HG02763 (cell line): ENCODE data around the gene PCDHGC3.
"Not testable (repeated sequence)": the region's sequence is repeated elsewhere in the genome, so short reads cannot be mapped to it uniquely, and the experiment has no call there.

Source experiments
- ATAC-seq: cut with Tn5 transposase; IDR thresholded peaks from one replicate; pipeline ENCODE4 v1.9.1; 2021; ENCODE audit warnings: mild to moderate bottlenecking, moderate library complexity; ENCODE audit not compliant: unreplicated experiment

PCDHGC3 gene

DNA sequence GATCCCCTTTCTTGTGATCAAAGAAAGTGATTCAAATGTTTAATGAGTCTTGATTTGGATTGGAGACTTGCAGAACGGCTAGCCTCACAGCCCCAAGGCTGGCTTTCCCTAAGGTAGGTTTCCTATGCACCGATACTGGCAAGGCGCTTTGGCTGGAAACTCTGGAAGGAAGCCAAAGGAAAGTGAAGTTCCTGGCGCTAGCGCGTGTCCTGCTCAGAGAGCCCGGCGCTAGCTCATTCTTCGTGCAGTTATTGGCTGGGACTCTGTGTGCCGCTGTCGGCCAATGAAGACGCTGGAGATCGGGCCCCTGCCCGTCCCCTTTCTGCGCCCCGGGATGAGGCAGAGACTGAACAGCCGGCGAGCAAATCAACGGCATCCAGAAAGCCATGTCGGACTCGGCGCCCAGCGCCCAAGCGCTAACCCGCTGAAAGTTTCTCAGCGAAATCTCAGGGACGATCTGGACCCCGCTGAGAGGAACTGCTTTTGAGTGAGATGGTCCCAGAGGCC lies at the start of gene PCDHGC3:
Gene PCDHGC3 (plus strand): TSS at position 342 of the 507 bp plus-strand sequence. CDS start 151 bp downstream, at position 493.
- ATAC-seq: peak; percentile 99

DNA sequence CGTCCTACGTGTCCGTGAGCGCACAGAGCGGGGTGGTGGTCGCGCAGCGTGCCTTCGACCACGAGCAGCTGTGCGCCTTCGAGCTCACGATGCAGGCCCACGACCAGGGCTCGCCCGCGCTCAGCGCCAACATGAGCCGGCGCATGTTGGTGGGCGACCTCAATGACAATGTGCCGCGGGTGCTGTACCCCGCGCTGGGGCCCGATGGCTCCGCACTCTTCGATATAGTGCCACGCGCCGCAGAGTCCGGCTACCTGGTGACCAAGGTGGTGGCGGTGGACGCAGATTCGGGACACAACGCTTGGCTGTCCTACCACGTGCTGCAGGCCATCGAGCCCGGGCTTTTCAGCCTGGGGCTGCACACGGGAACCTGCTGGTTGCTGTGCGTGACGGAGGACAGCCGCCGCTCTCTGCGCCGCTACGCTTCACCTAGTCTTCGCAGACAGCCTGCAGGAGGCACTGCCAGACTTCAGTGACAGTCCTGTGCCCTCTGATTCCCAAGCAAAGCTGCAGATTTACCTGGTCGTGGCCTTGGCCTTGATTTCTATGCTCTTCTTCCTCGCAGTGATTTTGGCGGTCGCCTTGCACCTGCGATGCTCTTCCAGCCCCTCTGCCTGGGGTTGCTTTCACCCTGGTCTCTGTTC lies 47.9 kb upstream of the PCDHGC3 start:
- ATAC-seq: no peak

DNA sequence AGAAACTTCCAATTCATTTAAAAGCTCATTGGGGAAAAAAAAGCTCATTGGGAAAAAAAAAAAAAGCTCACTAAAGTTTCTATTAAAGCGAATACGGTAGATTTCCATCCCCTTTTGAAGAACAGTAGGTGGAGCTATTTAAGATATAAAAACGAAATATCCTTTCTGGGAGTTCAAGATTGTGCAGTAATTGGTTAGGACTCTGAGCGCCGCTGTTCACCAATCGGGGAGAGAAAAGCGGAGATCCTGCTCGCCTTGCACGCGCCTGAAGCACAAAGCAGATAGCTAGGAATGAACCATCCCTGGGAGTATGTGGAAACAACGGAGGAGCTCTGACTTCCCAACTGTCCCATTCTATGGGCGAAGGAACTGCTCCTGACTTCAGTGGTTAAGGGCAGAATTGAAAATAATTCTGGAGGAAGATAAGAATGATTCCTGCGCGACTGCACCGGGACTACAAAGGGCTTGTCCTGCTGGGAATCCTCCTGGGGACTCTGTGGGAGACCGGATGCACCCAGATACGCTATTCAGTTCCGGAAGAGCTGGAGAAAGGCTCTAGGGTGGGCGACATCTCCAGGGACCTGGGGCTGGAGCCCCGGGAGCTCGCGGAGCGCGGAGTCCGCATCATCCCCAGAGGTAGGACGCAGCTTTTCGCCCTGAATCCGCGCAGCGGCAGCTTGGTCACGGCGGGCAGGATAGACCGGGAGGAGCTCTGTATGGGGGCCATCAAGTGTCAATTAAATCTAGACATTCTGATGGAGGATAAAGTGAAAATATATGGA lies 45.2 kb upstream of the PCDHGC3 start, which contains the start of gene PCDHGA12:
Gene PCDHGA12 (plus strand): TSS at position 176 of the 782 bp plus-strand sequence. CDS start 253 bp downstream, at position 429.
- peak; percentile 89 for ATAC-seq

DNA sequence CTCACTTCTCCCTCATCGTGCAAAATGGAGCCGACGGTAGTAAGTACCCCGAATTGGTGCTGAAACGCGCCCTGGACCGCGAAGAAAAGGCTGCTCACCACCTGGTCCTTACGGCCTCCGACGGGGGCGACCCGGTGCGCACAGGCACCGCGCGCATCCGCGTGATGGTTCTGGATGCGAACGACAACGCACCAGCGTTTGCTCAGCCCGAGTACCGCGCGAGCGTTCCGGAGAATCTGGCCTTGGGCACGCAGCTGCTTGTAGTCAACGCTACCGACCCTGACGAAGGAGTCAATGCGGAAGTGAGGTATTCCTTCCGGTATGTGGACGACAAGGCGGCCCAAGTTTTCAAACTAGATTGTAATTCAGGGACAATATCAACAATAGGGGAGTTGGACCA lies 44.5 kb upstream of the PCDHGC3 start:
- ATAC-seq: peak; percentile 40

DNA sequence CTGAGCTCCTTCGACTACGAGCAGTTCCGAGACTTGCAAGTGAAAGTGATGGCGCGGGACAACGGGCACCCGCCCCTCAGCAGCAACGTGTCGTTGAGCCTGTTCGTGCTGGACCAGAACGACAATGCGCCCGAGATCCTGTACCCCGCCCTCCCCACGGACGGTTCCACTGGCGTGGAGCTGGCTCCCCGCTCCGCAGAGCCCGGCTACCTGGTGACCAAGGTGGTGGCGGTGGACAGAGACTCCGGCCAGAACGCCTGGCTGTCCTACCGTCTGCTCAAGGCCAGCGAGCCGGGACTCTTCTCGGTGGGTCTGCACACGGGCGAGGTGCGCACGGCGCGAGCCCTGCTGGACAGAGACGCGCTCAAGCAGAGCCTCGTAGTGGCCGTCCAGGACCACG lies 43.5 kb upstream of the PCDHGC3 start:
- not testable (repeated sequence) for ATAC-seq

DNA sequence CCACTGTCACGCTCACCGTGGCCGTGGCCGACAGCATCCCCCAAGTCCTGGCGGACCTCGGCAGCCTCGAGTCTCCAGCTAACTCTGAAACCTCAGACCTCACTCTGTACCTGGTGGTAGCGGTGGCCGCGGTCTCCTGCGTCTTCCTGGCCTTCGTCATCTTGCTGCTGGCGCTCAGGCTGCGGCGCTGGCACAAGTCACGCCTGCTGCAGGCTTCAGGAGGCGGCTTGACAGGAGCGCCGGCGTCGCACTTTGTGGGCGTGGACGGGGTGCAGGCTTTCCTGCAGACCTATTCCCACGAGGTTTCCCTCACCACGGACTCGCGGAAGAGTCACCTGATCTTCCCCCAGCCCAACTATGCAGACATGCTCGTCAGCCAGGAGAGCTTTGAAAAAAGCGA lies 43.0 kb upstream of the PCDHGC3 start:
- ATAC-seq: not testable (repeated sequence)

DNA sequence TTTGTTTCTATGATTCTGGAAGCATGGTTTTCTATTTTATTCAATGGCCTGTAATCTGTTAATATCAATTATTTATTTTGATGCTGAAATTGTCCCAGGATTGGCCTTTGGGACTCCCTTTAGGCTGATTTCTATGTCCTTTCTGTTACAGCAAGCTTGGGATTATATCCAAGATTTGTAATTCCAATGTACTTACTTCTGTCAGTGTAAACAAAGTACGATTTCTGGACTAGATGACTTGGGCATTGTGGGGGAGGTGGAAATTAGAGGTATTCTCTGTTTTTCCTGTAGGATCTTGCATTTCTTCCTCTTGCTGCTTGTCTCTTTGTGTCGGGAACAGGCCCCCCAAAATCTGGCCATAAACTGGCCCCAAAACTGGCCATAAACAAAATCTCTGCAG lies 41.8 kb upstream of the PCDHGC3 start:
- no peak for ATAC-seq

DNA sequence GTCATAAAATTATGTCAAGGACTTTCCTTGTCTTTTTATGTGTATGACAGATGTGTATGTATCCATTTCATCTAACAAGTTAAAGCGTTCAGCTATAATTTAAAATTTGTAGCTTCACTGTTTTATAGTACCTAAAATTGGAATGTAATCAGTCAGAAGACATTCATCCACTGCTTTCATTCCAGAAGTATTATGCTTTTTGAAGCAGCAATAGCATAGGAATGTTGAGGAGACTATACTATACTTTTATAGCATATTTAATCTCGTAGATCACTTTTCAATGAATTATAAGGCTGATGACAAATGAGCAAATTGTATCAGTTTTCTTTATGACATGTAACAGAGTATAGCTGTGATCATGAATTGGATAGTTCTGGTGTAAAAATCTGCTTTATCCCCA lies 38.5 kb upstream of the PCDHGC3 start:
- no peak for ATAC-seq

DNA sequence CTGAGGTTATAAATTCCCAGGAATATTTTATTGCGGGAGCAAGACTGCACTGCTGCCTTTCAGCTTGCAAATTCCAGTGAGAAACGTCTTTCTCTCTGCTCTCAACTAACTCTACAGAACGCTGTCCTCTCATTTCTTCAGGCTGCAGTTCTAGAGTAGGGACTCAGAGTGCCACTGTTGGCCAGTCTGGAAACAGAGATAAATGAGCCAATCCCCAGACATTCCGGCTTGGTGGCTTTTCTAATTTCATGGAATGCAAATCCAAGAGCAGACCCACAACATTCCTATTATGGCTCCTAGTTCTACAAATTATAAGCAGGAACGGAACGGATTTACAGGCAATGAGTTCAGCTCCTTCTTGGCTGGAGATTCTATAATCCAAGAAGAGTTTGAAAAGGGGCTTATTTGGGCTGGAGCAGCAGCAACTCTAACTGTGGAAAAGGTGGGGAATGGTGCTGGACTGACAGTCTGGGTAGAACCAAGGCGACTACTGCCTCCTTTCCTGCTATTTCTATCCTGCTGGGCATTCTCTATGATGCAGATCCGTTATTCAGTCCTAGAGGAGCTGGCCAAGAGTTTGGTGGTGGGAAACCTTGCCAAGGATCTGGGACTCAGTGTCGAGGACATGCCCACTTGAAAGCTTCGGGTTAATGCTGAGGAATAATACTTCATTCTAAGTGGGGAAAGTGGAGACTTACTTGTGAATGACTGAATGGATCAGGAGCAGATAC lies 36.2 kb upstream of the PCDHGC3 start:
- no peak for ATAC-seq

DNA sequence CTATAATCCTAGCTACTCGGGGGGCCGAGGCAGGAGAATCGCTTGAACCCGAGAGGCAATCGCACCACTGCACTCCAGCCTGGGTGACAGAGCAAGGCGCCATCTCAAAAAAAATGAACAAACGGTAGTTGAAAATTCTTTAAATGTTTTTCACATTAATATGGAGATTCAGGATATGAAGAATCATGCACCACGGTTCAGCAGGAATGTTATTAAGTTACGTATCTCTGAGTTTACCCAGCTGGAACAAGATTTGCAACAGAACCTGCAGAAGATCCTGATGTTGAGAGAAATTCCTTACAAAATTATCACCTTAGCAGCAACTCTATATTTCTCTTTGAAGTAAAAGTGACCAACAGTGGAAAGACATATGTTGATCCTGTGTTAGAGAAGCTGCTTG lies 35.4 kb upstream of the PCDHGC3 start:
- ATAC-seq: no peak

DNA sequence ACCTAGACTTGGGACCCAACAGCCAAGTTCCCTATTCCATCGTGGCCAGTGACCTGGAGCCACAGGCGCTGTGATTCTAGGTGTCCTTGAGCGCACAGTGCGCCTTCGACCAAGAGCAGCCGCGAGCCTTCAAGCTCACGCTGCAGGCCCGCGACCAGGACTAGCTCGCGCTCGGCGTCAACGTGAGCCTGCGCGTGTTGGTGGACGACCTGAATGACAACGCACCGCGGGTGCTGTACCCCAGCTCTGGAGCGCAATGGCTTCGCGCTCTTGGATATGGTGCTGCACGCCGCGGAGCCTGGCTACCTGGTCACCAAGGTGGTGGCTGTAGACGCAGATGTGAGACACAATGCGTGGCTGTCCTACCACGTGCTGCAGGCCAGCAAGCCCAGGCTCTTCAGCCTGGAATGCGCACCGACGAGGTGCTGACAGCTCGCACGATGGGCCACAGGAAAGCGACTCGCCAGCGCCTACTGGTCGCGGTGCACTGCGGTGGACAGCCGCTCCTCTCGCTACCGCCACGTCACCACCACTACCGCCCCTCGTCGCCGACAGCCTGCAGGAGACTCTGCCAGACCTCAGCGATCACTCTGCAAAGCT lies 34.1 kb upstream of the PCDHGC3 start:
- ATAC-seq: no peak

DNA sequence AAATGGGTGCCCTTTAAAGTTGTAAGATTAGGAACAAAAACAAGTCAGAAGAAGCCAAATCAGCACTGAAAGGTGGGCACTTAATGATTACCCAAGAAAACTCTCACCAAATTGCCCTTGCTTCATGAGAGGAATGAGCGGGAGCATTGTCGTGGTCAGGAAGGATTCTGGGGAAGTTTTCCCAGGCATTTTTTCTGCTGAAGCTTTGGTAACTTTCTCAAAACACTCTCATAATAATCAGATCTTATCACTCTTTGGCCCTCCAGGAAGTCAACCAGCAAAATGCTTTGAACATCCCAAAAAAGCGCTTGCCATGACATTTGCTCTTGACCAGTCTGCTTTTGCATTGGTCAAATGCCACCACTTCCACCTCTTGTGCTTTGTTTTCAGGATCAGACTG lies 10.4 kb upstream of the PCDHGC3 start:
- no peak for ATAC-seq

DNA sequence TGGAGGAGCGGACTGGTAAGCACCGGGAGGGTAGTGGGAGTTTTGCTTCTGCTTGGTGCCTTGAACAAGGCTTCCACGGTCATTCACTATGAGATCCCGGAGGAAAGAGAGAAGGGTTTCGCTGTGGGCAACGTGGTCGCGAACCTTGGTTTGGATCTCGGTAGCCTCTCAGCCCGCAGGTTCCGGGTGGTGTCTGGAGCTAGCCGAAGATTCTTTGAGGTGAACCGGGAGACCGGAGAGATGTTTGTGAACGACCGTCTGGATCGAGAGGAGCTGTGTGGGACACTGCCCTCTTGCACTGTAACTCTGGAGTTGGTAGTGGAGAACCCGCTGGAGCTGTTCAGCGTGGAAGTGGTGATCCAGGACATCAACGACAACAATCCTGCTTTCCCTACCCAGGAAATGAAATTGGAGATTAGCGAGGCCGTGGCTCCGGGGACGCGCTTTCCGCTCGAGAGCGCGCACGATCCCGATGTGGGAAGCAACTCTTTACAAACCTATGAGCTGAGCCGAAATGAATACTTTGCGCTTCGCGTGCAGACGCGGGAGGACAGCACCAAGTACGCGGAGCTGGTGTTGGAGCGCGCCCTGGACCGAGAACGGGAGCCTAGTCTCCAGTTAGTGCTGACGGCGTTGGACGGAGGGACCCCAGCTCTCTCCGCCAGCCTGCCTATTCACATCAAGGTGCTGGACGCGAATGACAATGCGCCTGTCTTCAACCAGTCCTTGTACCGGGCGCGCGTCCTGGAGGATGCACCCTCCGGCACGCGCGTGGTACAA lies 556 bp downstream of the PCDHGC3 start:
- ATAC-seq: peak; percentile 7

DNA sequence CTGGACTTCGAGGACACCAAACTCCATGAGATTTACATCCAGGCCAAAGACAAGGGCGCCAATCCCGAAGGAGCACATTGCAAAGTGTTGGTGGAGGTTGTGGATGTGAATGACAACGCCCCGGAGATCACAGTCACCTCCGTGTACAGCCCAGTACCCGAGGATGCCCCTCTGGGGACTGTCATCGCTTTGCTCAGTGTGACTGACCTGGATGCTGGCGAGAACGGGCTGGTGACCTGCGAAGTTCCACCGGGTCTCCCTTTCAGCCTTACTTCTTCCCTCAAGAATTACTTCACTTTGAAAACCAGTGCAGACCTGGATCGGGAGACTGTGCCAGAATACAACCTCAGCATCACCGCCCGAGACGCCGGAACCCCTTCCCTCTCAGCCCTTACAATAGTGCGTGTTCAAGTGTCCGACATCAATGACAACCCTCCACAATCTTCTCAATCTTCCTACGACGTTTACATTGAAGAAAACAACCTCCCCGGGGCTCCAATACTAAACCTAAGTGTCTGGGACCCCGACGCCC lies 1.3 kb downstream of the PCDHGC3 start:
- ATAC-seq: no peak

DNA sequence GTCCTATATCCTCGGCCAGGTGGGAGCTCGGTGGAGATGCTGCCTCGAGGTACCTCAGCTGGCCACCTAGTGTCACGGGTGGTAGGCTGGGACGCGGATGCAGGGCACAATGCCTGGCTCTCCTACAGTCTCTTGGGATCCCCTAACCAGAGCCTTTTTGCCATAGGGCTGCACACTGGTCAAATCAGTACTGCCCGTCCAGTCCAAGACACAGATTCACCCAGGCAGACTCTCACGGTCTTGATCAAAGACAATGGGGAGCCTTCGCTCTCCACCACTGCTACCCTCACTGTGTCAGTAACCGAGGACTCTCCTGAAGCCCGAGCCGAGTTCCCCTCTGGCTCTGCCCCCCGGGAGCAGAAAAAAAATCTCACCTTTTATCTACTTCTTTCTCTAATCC lies 2.0 kb downstream of the PCDHGC3 start:
- no peak for ATAC-seq

DNA sequence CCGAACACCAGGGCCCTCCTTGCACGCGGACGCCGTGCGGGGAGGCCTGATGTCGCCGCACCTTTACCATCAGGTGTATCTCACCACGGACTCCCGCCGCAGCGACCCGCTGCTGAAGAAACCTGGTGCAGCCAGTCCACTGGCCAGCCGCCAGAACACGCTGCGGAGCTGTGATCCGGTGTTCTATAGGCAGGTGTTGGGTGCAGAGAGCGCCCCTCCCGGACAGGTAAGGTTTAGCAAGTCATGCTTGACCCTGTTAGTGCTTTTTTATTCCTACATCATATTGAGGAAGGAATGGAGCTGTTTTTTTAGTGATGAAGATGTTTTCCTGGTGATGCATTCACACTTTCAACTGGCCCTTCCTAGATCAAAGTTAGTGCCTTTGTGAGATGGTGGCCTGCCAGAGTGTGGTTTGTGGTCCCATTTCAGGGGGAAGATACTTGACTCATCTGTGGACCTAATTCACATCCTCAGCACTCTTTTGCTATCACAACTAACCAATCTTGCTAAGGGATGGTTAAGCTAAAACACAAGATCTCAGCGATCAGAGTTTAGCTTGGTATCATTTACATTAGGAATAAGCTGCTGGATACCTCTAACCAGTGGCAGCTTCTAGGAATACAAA lies 2.7 kb downstream of the PCDHGC3 start:
- ATAC-seq: no peak

DNA sequence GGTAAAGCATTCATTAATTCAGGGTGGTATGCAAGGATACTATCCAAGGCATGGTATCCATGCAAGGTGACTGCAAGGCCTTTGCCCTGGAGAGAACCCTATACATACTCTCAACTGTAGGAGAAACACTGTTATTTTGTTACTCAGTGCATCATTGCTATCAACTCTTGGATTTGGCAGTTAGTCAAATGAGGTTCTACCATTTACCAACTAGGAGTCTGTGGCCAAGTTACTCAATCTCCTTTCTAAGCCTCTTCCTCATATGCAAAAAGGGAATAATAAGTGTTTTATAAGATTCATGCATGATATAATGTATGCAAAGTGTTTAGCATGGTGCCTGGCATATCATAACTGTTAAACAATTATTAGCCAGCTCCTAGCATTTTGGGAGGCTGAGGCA lies 4.0 kb downstream of the PCDHGC3 start:
- ATAC-seq: no peak

DNA sequence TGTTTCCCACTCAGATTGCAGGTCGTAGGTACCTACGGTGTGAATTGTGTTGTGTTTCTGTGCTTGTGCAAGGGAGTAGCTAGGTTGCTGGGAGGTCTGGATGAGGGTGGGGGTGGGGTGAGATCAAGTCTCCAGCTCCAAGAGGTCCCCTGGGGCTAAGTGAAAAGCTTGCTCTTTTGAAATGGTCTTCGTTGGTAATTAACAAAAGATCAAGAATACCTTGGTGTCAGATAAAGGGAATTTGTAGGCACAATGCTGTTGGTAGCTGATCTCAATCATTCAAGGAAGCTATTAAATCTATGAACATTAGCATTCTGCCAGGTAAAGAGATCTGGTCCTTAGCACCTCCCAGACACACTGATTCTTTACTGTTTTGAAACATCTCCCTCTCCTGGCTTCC lies 8.1 kb downstream of the PCDHGC3 start:
- ATAC-seq: no peak

DNA sequence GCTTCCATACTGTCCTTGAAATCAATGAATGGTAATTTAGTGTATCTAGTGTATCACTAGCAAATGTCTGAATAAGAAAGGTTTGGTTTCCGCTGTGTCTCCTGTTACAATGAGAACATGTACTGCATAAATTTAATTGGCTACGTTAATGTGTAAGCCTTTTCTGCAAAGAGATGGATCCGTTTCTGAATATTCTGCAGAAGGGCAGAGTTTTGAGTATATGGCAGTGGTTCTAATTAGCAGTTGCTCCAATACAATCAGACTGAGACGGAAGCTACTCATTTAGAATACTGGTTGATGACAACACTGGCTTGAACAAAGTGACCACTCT lies 8.5 kb downstream of the PCDHGC3 start:
- no peak for ATAC-seq
